Testis (tissue), 3 donors: ENCODE measurements around the gene MAGI1. TPM values are rescaled to one million over a fixed set of nuclear protein-coding genes. Genes with fewer than 3 reads are reported as not detected.

Source experiments
- DNase-seq: peaks from one replicate; pipeline ENCODE4 v3.0.0-alpha.2; 2019
- H3K27ac ChIP-seq, 2 donors: fragments of 200-600 bp; sonication (generic); one replicate each; pipeline ENCODE4 v1.5.1; 2019
- H3K27me3 ChIP-seq: fragments of 200-600 bp; sonication (generic); one replicate; pipeline ENCODE4 v1.5.1; 2019
- H3K36me3 ChIP-seq: fragments of 200-600 bp; sonication (generic); one replicate; pipeline ENCODE4 v1.5.1; 2017; ENCODE audit warnings: low read depth; ENCODE audit errors: missing control alignments
- H3K4me1 ChIP-seq: fragments of 200-600 bp; sonication (generic); one replicate; pipeline ENCODE4 v1.5.1; 2019
- H3K4me3 ChIP-seq, 2 donors: fragments of 200-600 bp; sonication (generic); one replicate each; pipeline ENCODE4 v1.5.1; 2017 to 2019
- H3K9me3 ChIP-seq: fragments of 200-600 bp; sonication (generic); one replicate; pipeline ENCODE4 v1.5.1; 2017
- POLR2A ChIP-seq: fragments of 450-650 bp; IDR thresholded peaks from one replicate; pipeline ENCODE4 v1.6.1; 2017; ENCODE audit warnings: antibody characterized with exemption, mild to moderate bottlenecking, moderate library complexity
- WGBS, 2 donors: methylation state at CpG; one replicate each; pipeline ENCODE4 v1.1.5; 2018; 5-methylcytosine and 5-hydroxymethylcytosine counted together
- intact Hi-C: fragments of 100-400 bp; cut with DNase I; formaldehyde crosslinking; loops from one replicate; pipeline ENCODE4 v1.15.1; 2023; ENCODE audit warnings: low total_unique reads
- polyA plus RNA-seq: library from polyadenylated mRNA; stranded (reverse); fragments of 350-450 nt; fragmentation: Illumina TruSeq; extraction: RNeasy Lipid Tissue Mini Kit (QIAGEN cat#74804); gene quantifications from one replicate; pipeline ENCODE4 v1.2.3, GENCODE V29; 2014; ENCODE audit warnings: low read depth, low replicate concordance; ENCODE audit not compliant: insufficient read depth
- total RNA-seq, 2 donors: library from RNA; depleted of rRNA; stranded (reverse); fragments of >200 nt; gene quantifications; one replicate each; pipeline ENCODE4 v1.2.3, GENCODE V29; 2016
- TF ChIP-seq, protein P1 (sequence below), 3 experiments: fragments of 450-650 bp in 2 of 3; fragments of 200-600 bp in 1 of 3; sonication (generic) in 1 of 3; IDR thresholded peaks; one replicate each; pipeline ENCODE4 v1.5.1; 2016 to 2019; ENCODE audit warnings: antibody characterized with exemption in 3 of 3, mild to moderate bottlenecking in 2 of 3, moderate library complexity in 1 of 3

The MAGI1 gene
- total and polyA plus RNA-seq, 3 donors from 2014 or later, result 55.4 to 60.4 (median 56.1) TPM

DNA sequence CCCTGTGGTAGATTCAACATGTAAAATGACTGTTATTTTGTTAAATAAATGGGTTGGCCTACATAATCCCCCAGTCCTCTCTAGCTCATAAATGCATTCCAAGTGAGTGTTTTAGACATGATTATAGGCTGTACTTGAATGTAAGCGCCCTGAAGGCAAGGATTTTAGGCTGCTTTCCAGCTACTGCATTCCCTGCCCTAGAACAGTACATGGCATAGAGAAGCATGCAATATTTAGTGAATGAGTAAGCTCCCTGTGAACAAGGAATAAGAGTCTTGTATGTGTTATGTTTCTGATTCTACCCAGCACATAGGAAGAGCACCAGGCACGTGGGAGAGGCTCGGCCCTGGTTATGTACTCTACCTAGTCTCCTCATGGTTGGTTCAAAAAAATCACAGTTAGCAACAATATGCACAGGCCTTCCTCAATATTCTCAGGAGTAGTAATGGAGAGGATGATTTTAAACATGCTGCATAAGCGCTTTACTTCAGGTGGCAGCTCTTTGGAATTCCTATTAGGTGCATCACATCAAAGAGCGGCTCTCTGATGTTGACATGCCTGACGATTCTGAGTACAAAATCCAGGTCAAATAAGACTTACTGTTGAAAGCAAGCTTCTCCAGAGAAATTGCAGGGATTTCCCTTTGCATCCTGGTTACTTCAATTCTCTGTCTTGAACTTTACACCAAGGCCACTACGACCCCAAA, 456.6 kb downstream of the MAGI1 start:
- TF ChIP-seq, protein P1, sequence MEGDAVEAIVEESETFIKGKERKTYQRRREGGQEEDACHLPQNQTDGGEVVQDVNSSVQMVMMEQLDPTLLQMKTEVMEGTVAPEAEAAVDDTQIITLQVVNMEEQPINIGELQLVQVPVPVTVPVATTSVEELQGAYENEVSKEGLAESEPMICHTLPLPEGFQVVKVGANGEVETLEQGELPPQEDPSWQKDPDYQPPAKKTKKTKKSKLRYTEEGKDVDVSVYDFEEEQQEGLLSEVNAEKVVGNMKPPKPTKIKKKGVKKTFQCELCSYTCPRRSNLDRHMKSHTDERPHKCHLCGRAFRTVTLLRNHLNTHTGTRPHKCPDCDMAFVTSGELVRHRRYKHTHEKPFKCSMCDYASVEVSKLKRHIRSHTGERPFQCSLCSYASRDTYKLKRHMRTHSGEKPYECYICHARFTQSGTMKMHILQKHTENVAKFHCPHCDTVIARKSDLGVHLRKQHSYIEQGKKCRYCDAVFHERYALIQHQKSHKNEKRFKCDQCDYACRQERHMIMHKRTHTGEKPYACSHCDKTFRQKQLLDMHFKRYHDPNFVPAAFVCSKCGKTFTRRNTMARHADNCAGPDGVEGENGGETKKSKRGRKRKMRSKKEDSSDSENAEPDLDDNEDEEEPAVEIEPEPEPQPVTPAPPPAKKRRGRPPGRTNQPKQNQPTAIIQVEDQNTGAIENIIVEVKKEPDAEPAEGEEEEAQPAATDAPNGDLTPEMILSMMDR (IDR thresholded peaks at IDR 0.05), result no peak
- TF ChIP-seq POLR2A, result no peak
- intact Hi-C loops, result no loop called here
- H3K36me3 ChIP-seq, result no peaks in the 10 kb centered on the region

DNA sequence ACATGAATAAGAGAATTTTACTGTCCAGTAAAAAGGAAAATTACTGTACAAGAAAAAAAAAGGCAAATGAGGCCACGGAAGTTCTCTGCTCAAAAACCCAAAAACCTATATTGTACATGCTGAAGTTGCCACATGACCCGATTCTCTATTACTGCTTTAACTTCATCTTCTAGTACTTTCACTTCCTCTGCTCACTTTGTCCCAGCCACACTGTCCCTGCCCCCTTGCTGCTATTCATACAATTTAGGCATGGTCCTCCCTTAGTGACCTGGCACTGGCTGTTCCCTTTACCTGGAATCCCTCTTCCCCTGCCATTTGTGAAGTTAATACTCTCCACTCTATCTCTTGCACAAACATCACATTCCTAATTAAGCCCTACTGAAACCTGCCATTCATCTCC, 457.4 kb downstream of the MAGI1 start:
- TF ChIP-seq, protein P1 (IDR thresholded peaks at IDR 0.05), result no peak
- no peak for TF ChIP-seq POLR2A
- 95 to 100% methylated on average over 2 of the region's 2 CpGs for WGBS, 2 donors
- no peak overlapping the region for H3K4me3 ChIP-seq
- H3K36me3 ChIP-seq, result no peaks in the 10 kb centered on the region
- no peak overlapping the region for H3K27ac ChIP-seq
- intact Hi-C loops, result no loop called here
- H3K4me1 ChIP-seq, result no peaks in the 10 kb centered on the region
- no peak for DNase-seq
- no peaks in the 10 kb centered on the region for H3K27me3 ChIP-seq
- no peaks in the 10 kb centered on the region for H3K9me3 ChIP-seq

More for the DNA sequence above, 456.6 kb downstream of the MAGI1 start:
- no peak overlapping the region for H3K27ac ChIP-seq
- no peak overlapping the region for H3K4me3 ChIP-seq
- H3K9me3 ChIP-seq, result no peaks in the 10 kb centered on the region
- H3K4me1 ChIP-seq, result no peaks in the 10 kb centered on the region
- H3K27me3 ChIP-seq, result no peaks in the 10 kb centered on the region
- WGBS, 2 donors, result 93 to 97% methylated on average over 7 of the region's 7 CpGs
- DNase-seq, result no peak

DNA sequence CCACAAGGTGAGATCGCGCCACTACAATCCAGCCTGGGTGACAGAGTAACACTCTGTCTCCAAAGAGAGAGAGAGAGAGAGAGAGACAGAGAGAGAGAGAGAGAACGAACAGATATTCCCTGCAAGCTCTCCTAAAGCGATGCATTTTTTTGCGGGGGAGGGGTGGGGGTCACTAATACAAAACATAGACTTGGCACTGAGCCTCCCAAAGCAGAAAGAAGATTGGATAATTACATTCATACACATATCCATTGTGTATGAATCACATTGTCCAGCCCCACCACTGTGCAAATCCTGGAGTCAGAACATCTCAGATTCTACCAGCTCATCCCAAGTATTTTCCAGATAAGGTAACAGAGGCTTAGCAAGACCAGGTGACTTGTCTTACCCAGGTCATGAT, 459.9 kb downstream of the MAGI1 start:
- Histone ChIP-seq H3K27me3 (no peaks in the 10 kb centered on the region), H3K27ac (no peak overlapping the region), H3K36me3 (no peaks in the 10 kb centered on the region), H3K4me3 (no peak overlapping the region), H3K4me1 (no peaks in the 10 kb centered on the region), H3K9me3 (no peaks in the 10 kb centered on the region)
- intact Hi-C loops, result no loop called here
- TF ChIP-seq, protein P1 (IDR thresholded peaks at IDR 0.05), result no peak
- no peak for TF ChIP-seq POLR2A
- no peak for DNase-seq
- WGBS, 2 donors, result 94 to 98% methylated on average over 5 of the region's 5 CpGs

DNA sequence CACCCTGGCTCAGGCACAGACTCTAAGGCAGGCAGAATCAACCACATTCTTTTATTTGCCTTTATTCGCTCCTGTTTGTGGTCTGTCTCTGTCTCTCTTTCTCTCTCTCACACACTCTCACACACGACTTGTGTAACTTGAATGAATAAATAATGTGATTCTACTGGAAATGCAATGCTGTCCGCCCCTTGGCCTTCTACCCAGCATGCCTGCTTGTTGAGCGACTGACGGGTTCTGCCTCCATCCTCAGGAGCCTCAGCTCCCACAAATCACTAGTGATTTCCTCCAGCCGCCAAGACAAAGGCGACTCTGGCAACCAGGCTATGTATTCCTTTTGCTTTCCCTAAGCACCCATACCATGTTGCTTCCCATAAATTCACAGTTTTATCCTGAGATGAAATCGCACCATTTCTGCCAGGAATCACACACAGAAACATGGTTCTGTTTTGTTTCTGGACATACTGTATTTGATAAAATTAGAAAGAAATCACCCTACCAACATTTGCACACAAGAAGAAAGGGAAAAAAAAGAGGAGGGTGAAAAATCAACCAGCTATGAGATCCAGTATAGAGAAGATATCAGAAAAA, 460.8 kb downstream of the MAGI1 start:
- TF ChIP-seq, protein P1 (IDR thresholded peaks at IDR 0.05), result no peak
- TF ChIP-seq POLR2A, result no peak
- intact Hi-C loops, result no loop called here

DNA sequence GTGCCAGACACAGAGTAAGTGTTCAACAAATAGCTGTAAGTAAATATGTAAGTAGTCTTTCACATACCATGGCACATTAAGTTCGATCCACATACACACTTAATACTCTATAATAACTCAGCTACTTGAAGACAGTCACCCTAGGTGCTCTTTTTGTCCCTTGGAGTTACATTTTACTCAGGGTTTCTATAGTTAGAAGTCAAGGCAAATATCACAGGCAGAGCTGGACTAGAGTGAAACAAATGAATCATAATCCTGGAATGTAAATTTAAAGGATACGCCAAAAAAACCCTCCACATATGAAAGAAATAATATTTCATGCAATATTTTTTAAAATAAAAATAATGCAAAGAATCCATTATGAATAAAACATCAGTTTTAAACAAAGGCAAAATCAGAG, 461.8 kb downstream of the MAGI1 start:
- intact Hi-C loops, result no loop called here
- WGBS, 2 donors, result 78 to 79% methylated on average over 2 of the region's 2 CpGs
- H3K4me3 ChIP-seq, result no peak overlapping the region
- H3K27me3 ChIP-seq, result no peaks in the 10 kb centered on the region
- H3K9me3 ChIP-seq, result no peaks in the 10 kb centered on the region
- no peaks in the 10 kb centered on the region for H3K36me3 ChIP-seq
- H3K4me1 ChIP-seq, result no peaks in the 10 kb centered on the region
- no peak for DNase-seq
- H3K27ac ChIP-seq, result no peak overlapping the region
- TF ChIP-seq POLR2A, result no peak
- TF ChIP-seq, protein P1 (IDR thresholded peaks at IDR 0.05), result no peak

More for the DNA sequence above, 460.8 kb downstream of the MAGI1 start:
- 90 to 91% methylated on average over 8 of the region's 8 CpGs for WGBS, 2 donors
- no peak for DNase-seq
- no peak overlapping the region for H3K4me3 ChIP-seq
- no peaks in the 10 kb centered on the region for H3K4me1 ChIP-seq
- no peak overlapping the region for H3K27ac ChIP-seq
- no peaks in the 10 kb centered on the region for H3K9me3 ChIP-seq
- H3K36me3 ChIP-seq, result no peaks in the 10 kb centered on the region
- no peaks in the 10 kb centered on the region for H3K27me3 ChIP-seq
